IgD-negative memory B cell (primary cell): Measurements from ENCODE around the gene APOL1. TPM values are rescaled to one million over a fixed set of nuclear protein-coding genes. Genes with fewer than 3 reads are reported as not detected.
"Not testable (repeated sequence)": the region's sequence is repeated elsewhere in the genome, so short reads cannot be mapped to it uniquely, and the experiment has no call there.

Experiments used
- H3K27ac Mint-ChIP-seq, 3 donors: one replicate each; pipeline ENCODE4 v1.8.0; 2020 to 2022; ENCODE audit warnings: mild to moderate bottlenecking in 3 of 3, mixed read lengths in 3 of 3, moderate library complexity in 1 of 3
- H3K27me3 Mint-ChIP-seq: one replicate; pipeline ENCODE4 v1.8.0; 2021; ENCODE audit warnings: mixed read lengths
- H3K36me3 Mint-ChIP-seq: one replicate; pipeline ENCODE4 v1.8.0; 2020; ENCODE audit warnings: mild to moderate bottlenecking, mixed read lengths
- H3K4me1 Mint-ChIP-seq, 3 donors: one replicate each; pipeline ENCODE4 v1.8.0; 2020 to 2022; ENCODE audit warnings: mixed read lengths in 3 of 3, mild to moderate bottlenecking in 1 of 3
- H3K4me3 Mint-ChIP-seq, 4 donors: one replicate each; pipeline ENCODE4 v1.8.0; 2020 to 2022; ENCODE audit warnings: mild to moderate bottlenecking in 4 of 4, mixed read lengths in 4 of 4, moderate library complexity in 3 of 4
- H3K9me3 Mint-ChIP-seq, 3 donors: one replicate each; pipeline ENCODE4 v1.8.0; 2020 to 2021; ENCODE audit warnings: mixed read lengths in 3 of 3, mild to moderate bottlenecking in 1 of 3
- polyA plus RNA-seq: library from polyadenylated mRNA; unstranded; fragments of 300-500 nt; fragmentation: Illumina TruSeq; gene quantifications from one replicate; pipeline ENCODE4 v1.2.3, GENCODE V29; 2021

APOL1 gene
- polyA plus RNA-seq, 1 donor from 2014 or later: 10.7 TPM

DNA sequence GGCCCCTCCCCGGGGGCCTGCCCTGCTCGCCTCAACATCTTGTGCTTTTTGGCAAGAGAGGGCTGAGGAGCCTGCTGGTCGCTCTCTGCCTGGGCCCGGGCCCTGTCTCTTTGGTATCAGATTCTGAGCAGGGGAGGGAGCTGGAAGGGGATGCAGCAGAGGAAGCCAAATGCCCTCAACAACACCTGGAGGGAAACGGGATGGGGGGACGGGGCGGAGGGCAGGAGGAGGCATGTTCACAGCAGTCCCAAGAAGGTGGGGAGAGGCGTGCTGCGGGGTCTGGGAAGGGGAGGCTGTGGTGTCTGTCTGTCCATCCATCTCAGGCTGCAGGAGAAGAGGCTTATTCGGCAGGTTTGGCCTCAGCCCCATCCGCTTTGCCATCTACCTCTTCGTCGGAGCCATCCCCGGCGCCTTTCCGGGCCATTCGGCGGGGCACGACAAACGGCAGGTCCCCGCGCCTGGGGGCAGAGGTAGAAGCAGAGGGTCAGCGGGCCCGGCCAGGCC, 29.4 kb downstream of the APOL1 start:
- H3K4me3 Mint-ChIP-seq: no peak overlapping the region
- H3K9me3 Mint-ChIP-seq: no peaks in the 10 kb centered on the region
- peaks cover 6 to 15% (median 14%) of the 10 kb centered on the region in 3 donors for H3K4me1 Mint-ChIP-seq
- peaks cover 7% of the 10 kb centered on the region for H3K36me3 Mint-ChIP-seq
- H3K27ac Mint-ChIP-seq: peak overlapping the region in 1 of 3 donors; percentile 53
- no peaks in the 10 kb centered on the region for H3K27me3 Mint-ChIP-seq

DNA sequence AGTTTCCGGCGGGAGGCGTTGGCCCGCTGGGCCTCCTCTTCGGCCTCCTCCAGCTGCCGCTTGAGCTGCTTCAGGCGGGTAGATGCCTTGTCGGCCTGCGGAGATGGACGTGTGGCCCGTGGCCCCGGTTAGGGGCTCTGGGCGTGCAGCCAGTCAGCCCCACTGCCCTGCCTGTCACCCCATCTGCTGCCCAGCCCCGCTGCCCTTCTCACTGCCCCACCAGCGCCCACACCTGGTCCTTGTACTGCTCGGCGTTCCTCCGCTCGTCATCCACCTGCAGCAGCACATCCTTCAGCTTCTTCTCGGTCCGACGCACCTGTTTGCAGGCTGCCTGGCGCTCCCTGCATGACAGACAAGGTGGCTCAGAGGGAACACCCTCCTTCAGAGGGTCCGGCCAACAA, 31.2 kb downstream of the APOL1 start:
- Mint-ChIP-seq H3K27me3 (no peaks in the 10 kb centered on the region), H3K36me3 (peaks cover 7% of the 10 kb centered on the region), H3K4me3 (no peak overlapping the region)

DNA sequence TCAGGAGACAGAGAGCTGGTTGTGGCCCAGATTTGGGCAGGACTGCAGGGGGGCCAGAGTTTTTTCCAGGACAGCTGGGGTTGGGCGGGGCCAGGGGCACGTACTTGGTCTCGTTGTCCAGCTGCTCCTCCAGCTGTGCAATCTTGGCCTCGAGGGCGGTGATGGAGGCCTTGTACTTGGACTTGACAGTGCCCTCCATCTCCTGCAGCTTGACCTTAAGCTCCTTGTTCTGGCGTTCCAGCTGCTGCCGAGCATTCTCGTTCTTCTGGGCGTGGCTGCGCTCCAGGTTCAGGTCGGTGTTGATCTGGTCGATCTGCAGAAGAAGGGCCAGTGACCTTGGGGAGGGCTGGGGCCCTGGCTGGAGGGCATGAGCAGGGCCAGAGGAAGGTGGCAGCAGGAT, 32.1 kb downstream of the APOL1 start:
- H3K27ac Mint-ChIP-seq: peak overlapping the region in 1 of 3 donors; percentile 31

More for the DNA sequence above, 31.2 kb downstream of the APOL1 start:
- peaks cover 0 to 4% (median 2%) of the 10 kb centered on the region in 3 donors for H3K4me1 Mint-ChIP-seq
- no peaks in the 10 kb centered on the region for H3K9me3 Mint-ChIP-seq
- H3K27ac Mint-ChIP-seq: peak overlapping the region in 1 of 3 donors; percentile 39

DNA sequence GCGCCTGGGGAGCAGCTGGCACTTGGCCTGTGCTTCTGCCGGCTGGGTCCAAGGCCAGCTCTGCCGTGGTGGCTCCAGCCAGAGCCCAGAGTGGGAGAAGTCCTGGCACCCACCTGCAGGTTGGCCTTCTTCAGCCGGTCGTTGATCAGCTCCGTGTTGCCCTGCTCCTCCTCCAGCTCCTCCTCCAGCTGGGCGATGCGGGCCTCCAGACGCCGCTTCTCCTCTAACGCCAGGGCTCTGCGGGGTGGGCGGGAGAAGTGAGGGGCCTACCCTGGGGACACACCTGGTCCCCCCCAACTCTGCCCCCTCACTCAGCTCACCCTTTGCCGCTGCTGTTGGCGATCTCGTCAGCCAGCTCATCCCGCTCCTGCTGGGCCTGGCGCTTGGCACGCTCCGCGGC, 32.6 kb downstream of the APOL1 start:
- no peaks in the 10 kb centered on the region for H3K27me3 Mint-ChIP-seq
- H3K4me1 Mint-ChIP-seq: peaks cover 0 to 2% (median 0%) of the 10 kb centered on the region in 3 donors
- H3K4me3 Mint-ChIP-seq: no peak overlapping the region
- peaks cover 7% of the 10 kb centered on the region for H3K36me3 Mint-ChIP-seq
- no peak overlapping the region for H3K27ac Mint-ChIP-seq
- no peaks in the 10 kb centered on the region for H3K9me3 Mint-ChIP-seq

More for the DNA sequence above, 32.1 kb downstream of the APOL1 start:
- Mint-ChIP-seq H3K4me3 (no peak overlapping the region), H3K27me3 (no peaks in the 10 kb centered on the region), H3K9me3 (no peaks in the 10 kb centered on the region), H3K4me1 (peaks cover 0 to 2% (median 0%) of the 10 kb centered on the region in 3 donors), H3K36me3 (peaks cover 7% of the 10 kb centered on the region)

DNA sequence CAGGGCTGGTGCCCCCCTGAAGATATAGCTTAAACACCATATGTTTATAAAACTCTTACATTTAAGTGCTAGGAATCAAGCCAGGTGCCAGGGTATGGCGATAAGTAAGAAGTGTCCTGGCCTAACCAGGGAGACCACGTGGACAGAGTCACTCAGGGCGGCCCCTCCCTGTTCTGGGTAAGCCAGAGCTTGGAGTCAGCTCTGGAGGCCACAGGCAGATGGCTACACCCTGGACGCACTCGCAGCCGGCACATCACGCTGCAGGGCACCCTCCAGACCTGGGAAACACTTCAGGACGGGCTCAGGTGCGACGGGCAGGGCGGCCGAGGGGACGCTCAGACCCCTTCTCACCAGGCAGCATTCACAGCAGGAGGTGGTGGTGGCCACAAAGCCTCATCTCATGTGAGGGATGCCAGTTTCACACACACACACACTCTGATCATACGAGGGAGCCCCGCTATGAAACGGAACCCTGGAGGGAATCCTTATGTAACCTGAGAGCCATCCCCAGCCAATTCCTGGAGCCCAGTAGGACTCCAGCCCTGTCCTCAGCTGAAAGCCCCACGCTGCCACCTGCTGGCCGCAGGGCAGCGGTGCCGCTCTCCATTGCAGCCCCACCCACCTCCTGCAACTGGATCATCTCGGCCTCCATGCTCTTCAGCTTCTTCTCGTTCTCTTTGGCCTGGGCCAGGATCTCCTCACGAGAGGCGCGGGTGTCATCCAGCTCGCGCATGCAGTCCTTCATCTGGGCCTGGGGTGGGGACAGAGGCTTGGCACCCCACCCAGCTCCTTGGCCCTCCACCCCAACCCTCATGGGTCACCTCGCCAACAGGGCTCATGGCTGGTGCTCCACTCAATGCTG, 33.4 kb downstream of the APOL1 start:
- Mint-ChIP-seq H3K9me3 (no peaks in the 10 kb centered on the region), H3K27ac (peak overlapping the region; percentile 86 to 94 (median 91)), H3K36me3 (peaks cover 7% of the 10 kb centered on the region), H3K27me3 (no peaks in the 10 kb centered on the region), H3K4me3 (peak overlapping the region in 1 of 4 donors; percentile 10), H3K4me1 (no peaks in the 10 kb centered on the region)

DNA sequence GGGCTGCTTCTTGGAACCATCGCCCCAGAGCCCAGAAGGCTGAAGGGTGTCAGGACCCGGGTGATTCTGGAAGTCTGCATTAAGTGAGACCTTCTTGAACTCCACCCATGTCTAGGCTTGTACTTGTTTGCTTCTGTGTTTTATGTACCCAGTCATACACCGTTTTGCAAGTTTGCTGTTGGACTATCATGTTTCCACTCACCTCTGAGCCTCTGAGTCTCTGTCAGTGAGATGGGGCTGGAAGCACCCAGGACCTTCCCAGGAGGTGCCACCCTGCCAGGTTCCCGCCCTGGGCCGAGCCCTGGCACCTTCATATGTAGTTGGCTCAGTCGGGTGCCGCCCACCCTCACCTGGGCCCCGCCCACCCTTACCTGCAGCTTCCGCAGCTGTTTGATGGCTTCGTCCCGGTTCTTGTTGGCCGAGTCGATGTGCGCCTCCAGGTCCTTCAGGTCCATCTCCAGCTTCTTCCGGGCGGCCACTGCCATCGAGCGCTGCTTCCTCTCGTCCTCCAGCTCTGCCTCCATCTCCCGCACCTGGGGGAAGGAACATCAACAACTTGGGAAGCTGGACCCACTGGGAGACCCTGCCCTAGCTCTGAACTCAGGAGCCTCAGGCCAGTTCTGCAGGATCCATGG, 35.1 kb downstream of the APOL1 start:
- Mint-ChIP-seq H3K27ac (peak overlapping the region in 2 of 3 donors; percentile 63 to 91), H3K36me3 (peaks cover 13% of the 10 kb centered on the region), H3K27me3 (no peaks in the 10 kb centered on the region), H3K4me3 (no peak overlapping the region), H3K9me3 (no peaks in the 10 kb centered on the region), H3K4me1 (no peaks in the 10 kb centered on the region)

DNA sequence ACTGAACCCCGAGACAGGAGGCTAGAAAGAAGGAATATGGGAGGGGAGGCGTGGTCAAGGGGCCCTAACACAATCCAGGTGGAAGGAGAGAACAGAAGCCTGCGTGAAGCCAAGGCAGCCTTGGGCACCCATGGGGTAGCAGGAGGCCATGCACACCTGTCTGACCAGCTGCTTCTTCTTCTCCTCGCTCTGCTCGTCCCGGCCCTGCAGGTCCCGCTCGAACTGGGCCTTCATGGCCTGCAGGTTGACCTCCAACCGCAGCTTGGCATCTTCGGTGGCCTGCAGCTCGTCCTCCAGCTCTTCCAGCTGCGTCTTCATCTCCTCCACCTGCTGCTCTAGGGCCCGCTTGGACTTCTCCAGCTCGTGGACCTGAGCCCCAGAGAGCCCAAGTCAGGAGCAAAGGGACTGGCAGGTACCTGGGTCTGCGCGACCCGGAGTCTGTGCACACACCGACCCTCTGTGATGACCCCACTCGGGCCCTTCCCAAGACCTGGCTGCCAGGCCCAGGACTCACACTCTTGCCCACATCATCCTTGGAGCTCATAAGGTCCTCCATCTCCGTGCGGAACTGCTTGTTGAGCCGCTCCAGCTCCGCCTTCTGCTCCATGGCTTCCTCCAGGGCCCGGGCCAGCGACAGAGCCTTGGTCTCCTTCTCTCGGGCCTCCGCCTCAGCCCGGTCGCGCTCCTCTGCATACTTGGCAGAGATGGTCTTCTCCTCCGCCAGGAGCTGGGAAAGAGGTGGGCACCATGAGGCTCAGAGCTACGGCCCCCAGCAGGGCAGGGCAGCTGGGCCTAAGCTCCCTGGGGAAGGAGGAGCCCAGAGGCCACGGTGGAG, 35.9 kb downstream of the APOL1 start:
- Mint-ChIP-seq H3K4me3 (peak overlapping the region in 1 of 4 donors; percentile 67), H3K27me3 (no peaks in the 10 kb centered on the region), H3K36me3 (peaks cover 13% of the 10 kb centered on the region), H3K4me1 (no peaks in the 10 kb centered on the region), H3K9me3 (no peaks in the 10 kb centered on the region), H3K27ac (peak overlapping the region in 2 of 3 donors; percentile 62 to 91)

DNA sequence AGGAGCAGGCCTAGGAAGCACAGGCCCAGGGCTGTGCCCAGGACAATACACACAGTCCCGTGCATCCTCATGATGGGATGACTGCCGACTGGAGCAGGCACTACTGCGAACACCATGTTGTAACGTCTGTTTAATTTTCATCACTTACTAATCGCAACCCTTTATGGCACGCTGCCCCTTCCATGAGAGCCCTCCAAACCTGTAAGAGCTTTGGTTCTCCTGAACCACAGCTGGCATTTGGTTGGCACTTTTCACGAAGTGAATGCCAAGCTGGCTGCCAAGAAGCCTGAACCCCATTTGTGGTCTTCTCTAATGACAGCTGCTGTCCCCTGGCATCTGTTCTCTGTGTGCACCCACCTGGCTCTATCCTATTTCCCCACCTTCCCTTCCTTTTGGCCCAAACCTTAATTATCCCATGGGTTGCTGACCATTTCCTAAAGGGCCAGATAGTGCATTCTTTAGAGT, 36.5 kb downstream of the APOL1 start:
- Mint-ChIP-seq H3K27ac (peak overlapping the region in 1 of 3 donors; percentile 72), H3K9me3 (no peaks in the 10 kb centered on the region), H3K4me3 (no peak overlapping the region), H3K4me1 (no peaks in the 10 kb centered on the region), H3K36me3 (peaks cover 11% of the 10 kb centered on the region), H3K27me3 (no peaks in the 10 kb centered on the region)

DNA sequence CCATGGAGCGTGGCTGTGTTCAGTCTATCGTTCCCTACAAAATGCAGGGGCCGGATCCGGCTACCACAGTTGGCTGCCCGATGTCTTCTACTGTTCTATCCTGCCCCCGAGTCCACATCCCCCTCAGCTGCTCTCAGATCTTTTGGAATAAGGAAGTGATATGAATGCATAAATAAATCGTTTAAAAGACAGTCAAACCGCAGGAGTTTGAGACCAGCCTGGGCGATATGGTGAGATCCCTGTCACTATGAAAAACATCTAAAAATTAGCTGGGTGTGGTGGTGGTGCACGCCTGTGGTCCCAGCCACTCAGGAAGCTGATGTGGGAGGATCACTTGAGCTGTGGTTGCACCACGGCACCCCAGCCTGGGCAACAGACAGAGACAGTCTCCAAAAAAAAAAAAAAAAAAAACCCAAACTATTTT, 37.0 kb downstream of the APOL1 start:
- H3K27me3 Mint-ChIP-seq, H3K4me1 Mint-ChIP-seq, H3K36me3 Mint-ChIP-seq, H3K9me3 Mint-ChIP-seq: not testable (repeated sequence)
- Mint-ChIP-seq H3K27ac (peak overlapping the region in 1 of 3 donors; percentile 72), H3K4me3 (peak overlapping the region in 1 of 4 donors; percentile 37)

DNA sequence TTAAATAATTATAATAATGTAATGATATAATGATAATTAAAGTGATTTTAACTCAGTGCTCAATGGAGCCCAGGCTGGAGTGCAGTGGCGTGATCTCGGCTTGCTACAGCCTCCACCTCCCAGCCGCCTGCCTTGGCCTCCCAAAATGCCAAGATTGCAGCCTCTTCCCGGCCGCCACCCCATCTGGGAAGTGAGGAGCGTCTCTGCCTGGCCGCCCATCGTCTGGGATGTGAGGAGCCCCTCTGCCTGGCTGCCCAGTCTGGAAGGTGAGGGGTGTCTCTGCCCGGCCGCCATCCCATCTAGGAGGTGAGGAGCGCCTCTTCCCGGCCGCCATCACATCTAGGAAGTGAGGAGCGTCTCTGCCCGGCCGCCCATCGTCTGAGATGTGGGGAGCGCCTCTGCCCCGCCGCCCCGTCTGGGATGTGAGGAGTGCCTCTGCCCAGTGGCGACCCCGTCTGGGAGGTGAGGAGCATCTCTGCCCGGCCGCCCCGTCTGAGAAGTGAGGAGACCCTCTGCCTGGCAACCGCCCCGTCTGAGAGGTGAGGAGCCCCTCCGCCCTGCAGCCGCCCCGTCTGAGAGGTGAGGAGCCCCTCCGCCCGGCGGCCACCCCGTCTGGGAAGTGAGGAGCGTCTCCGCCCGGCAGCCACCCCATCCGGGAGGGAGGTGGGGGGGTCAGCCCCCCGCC, 37.6 kb downstream of the APOL1 start:
- peak overlapping the region in 1 of 3 donors; percentile 72 for H3K27ac Mint-ChIP-seq
- H3K4me3 Mint-ChIP-seq, H3K27me3 Mint-ChIP-seq, H3K9me3 Mint-ChIP-seq, H3K4me1 Mint-ChIP-seq, H3K36me3 Mint-ChIP-seq: not testable (repeated sequence)

DNA sequence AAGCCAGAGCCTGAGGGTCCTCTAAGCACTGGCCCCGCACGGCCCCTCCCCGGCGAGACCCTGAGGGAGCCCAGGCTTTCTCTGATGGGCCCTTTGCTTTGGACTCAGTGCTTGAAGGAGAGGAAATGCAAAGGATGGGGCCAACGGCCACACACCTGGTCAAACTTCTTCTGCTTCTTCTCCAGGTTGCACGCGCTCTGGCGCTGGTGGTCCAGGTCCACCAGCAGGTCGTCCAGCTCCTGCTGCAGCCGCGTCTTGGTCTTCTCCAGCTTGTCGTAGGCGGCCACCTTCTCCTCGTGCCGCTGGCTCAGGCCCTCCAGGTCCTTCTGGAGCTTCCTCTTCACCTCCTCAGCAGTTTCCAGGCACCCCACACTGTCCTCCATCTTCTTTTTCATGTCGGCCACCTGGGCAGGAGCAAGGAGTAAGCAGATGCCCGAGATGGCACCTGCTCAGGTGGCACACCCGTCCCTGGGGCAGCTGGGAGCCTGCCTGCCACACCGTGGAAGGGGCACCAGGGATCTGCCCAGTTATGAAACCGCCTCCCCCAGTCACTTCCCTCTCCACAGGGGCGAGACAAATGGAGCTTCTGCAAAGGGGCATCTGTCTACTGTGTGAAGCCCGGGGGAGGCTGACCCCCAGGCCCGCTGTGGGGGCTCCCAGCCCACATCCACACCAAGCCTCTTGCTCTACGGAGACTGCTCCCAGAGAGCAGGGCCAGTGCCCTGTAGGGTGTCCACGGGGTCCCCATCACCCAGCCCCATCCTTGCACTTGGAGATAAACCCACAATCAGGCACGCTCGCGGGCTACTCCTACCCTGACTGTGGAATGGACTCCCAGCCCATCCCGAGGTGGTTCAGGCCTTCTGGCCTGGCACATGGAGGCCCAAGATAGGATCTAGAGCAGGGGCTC, 39.2 kb downstream of the APOL1 start:
- Mint-ChIP-seq H3K27me3 (no peaks in the 10 kb centered on the region), H3K4me1 (peaks cover 0 to 6% (median 0%) of the 10 kb centered on the region in 3 donors), H3K27ac (peak overlapping the region; percentile 59 to 96 (median 86)), H3K9me3 (no peaks in the 10 kb centered on the region), H3K36me3 (peaks cover 10% of the 10 kb centered on the region), H3K4me3 (peak overlapping the region in 1 of 4 donors; percentile 63)

DNA sequence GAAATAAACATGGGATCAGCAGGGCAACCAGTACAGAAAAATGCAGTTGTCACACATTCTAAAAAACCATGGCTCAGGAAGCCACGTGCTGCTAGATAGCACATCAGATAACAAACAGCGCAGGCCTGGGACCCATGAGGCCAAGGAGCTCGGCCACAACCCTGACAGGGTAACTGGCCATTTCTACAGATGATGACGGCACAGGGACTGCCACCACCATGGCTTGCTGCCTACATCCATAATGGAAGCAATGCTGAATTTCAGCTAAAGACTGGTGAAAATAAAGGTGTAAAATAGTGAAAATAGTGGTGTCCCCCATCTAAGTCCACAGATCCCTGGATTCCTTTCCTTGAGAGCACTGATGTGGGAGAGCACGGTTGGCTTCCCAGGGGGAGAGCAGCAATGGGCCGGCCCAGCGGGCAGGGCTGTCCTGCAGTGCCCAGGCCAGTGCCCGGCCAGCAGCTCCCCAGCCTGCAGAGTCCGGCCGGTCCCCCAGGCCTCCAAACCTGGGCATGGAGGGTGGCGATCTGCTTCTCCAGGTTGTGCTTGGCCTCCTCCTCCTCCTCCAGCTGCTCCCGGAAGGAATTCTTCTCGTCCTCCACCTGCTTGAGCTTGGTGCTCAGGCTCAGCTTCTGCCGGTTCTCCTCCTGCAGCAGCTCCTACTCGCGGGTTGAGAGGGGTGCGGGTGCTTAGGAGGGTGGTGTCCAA, 40.0 kb downstream of the APOL1 start:
- no peaks in the 10 kb centered on the region for H3K9me3 Mint-ChIP-seq
- H3K36me3 Mint-ChIP-seq: peaks cover 10% of the 10 kb centered on the region
- H3K27me3 Mint-ChIP-seq: no peaks in the 10 kb centered on the region
- H3K4me3 Mint-ChIP-seq: no peak overlapping the region
- H3K4me1 Mint-ChIP-seq: peaks cover 0 to 6% (median 0%) of the 10 kb centered on the region in 3 donors
- peak overlapping the region in 1 of 3 donors; percentile 96 for H3K27ac Mint-ChIP-seq
